ENCODE measurements around the gene ZIC3.

Gene ZIC3

DNA sequence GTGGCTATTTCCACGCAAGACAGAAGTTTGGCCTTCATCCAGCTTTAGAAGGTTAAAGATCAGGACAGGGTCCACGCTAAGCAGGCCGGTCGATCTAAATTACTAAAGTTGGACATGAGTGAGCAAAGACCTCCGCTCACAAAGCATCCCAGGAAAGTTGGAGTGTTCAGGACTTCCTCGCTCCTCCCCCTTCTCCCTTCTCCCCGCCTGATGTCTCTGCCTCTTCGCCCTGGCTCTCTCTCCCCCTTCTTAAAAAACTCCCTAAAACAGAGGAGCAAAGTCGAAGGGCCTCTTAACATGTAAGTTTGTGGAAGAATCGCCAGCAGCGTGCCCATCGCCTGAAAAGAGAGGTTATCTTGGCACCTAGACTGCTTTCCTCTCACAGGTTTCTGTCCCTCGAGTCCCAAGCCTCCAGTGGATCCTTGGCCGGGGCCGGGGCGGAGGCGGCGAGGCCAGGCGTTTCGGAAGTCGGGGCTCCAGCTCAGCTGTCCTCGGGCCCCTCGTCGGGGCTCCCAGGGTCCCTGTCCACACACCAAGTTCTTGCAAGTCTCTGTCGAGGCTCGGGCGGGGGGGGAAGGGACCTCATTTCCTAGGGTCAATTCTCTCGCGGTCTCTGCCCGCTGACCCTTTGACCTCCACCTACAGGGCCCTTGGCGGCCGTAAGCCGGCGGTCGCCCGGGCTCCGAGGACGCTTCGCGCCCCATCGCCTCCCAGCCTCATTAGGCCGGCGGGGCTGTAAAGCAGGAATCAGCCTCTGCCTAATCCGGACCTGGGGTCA is 7.6 kb downstream of the ZIC3 start:
- FAIRE-seq, result no peak
- no peak for DNase-seq (ENCODE audit: insufficient read length, low spot score)

DNA sequence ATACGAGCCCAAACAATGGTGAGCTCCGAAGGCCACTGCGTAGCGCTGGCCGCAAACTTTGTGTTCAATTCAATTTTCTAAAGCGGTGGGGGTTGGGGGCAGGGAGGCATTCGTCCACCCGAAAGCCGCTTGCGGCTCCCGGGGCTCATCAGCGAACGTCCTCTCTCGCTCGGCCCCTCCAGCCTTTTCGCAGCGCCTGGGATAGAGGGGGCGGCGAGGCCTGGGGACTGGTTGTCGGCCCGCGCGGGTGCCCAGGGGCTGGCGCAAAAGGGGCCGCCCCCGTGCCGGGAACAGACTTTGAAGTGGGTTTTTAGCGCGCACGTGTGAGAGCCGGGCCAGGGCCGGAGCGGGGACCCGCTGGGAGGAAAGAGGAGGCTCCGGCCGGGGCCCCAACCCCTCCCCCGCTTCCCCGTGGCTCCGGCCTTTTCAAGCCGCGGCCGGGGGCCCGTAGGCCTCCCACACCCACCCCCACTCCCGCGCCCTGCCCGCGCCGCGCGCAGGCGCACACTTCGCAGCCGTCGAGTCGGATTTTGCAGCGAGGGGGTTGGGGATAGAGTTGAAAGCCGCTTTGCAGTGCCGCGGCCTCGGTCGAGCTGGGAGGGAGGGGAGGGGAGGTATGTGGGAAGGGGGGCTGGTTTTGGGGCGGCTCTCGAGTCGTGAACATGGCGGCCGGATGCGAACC is 8.3 kb downstream of the ZIC3 start:
- no peak for DNase-seq (ENCODE audit: insufficient read length, low spot score)
- FAIRE-seq, result no peak

DNA sequence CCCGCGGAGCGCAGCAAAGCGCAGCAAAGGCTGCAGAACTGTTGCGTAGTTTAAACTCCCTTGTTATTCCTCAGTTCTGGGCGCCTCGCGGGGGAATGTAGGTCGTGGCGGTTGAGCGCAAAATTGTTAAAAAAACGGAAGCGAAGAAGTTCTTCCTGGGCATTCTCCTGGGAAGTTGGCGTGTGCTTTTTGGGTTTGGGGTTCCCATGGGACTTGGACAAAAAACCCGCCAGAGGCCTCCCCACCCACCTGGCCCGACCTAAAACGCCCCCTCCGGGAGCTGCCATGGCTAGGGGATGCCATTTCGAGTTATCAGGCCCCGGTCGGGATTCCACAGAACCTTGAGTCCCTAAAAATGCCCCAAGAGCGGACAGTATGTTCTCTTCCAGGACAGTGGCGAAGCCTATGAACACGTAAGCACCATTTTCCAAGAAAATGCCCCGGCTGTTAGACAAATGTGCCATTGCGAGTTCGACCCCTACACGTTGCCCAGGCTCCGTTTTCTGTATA is 8.9 kb downstream of the ZIC3 start:
- DNase-seq (ENCODE audit: insufficient read length, low spot score) (no peak), FAIRE-seq (no peak)

DNA sequence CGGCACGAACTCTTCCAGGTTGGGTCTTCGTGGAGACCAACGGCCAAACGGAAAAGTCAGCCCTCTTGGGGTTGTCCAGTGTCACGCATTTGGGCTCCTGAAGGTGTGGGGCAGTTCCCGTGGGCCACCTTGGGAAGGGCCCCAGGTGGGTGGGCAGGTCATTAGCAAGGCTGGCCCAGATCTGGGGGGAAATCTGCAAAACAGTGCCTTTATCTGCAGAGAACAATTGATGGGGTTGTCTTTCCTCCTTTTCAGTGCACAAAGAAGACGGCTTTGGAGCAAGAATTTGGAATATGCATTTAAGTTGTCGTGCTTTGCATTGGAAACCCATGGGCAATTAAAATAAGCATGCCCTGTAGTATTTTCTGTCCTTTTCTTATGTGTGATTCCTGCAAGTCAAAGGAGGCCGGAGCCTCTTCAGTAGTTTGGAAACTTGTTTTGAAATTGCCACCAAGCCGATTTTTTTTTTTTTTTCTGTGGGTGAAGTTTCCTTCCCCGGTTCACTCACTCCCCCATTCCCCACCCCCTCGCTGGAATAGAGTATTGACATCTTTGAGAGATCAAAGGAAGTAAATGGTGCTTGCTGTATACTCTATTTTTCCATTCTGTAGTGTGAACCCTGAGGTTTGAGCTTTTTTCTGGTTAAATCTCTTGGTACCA is 9.8 kb downstream of the ZIC3 start:
- FAIRE-seq, result no peak
- no peak for DNase-seq (ENCODE audit: insufficient read length, low spot score)

DNA sequence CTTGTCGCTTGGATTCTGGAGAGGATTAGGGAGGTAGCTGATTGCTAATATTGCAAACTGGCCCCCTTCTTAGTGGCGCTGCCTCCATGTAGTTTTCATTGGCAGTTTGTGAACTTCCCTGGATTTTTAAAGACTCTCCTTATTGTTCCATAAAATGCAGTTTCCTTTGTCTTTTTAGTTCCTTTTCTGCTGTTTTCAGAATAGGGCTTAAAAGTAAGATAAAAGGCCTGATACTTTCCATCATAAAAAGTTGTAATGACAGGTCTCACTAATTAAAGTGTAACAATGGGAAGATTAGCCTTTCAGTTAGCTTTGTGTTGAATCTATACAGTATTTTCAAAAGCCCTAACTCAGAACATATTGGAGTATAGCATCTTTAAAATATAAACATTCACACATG is 21.2 kb downstream of the ZIC3 start:
- DNase-seq (ENCODE audit: insufficient read length, low spot score) (no peak), FAIRE-seq (no peak)

DNA sequence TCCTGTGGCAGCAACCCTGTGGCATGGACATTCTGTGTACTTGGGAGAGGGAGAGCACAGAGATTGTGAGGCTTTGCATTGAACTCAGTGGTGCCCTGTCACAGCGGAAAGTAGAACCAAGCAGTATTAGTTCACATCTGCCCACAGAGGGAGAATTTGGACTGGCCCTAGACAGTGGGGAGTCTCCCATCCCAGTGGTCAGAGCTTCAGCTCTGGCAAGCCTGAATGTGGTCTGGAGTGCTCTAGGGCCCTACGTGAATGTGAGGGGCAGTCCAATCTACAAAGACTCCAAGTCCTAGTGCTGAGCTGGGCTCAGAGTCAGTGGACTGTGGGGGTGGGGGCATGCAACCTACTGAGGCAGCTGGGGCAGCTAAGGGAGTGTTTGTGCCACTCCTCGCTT is 34.8 kb downstream of the ZIC3 start:
- FAIRE-seq, result no peak

More for the DNA sequence above, 34.8 kb downstream of the ZIC3 start:
- DNase-seq (ENCODE audit: insufficient read length, low spot score), result no peak
